Left cardiac atrium (tissue), 4 donors: ENCODE results near the gene PLAU. TPM values are rescaled to one million over a fixed set of nuclear protein-coding genes. Genes with fewer than 3 reads are reported as not detected.
"Not testable (repeated sequence)": the region's sequence is repeated elsewhere in the genome, so short reads cannot be mapped to it uniquely, and the experiment has no call there.

ENCODE experiments used
- ATAC-seq, 2 donors: fragments of 200-7000 bp; cut with Tn5 transposase; one replicate each; pipeline ENCODE4 v1.9.1; 2020; ENCODE audit warnings: mild to moderate bottlenecking in 2 of 2, moderate library complexity in 2 of 2
- DNase-seq: peaks from one replicate; pipeline ENCODE4 v3.0.0-alpha.2; 2020
- intact Hi-C, 2 donors: fragments of 100-400 bp; cut with DNase I; formaldehyde crosslinking; loops; one replicate each; pipeline versions ENCODE4 v1.14.1 to v1.15.1; 2022 to 2023
- total RNA-seq, 2 donors: library from RNA; stranded (reverse); fragmentation: NEBNext Ultra II Directional; extraction: Animal tissue kit (Norgen Biotek cat#: 25700); gene quantifications; one replicate each; pipeline ENCODE4 v1.2.1, GENCODE V29; 2021
- donor health status: DM: no; HTN: yes; CAD: no.
- donor health status: DM: no; HTN: yes; CAD: no; lungs with severe emphysema.
- donor health status: DM: yes; HTN: yes; CAD: no.
- donor health status: Dilated cardiomyopathy.

The PLAU gene
- total RNA-seq, 2 donors from 2014 or later: 9.2 to 20.1 TPM

DNA sequence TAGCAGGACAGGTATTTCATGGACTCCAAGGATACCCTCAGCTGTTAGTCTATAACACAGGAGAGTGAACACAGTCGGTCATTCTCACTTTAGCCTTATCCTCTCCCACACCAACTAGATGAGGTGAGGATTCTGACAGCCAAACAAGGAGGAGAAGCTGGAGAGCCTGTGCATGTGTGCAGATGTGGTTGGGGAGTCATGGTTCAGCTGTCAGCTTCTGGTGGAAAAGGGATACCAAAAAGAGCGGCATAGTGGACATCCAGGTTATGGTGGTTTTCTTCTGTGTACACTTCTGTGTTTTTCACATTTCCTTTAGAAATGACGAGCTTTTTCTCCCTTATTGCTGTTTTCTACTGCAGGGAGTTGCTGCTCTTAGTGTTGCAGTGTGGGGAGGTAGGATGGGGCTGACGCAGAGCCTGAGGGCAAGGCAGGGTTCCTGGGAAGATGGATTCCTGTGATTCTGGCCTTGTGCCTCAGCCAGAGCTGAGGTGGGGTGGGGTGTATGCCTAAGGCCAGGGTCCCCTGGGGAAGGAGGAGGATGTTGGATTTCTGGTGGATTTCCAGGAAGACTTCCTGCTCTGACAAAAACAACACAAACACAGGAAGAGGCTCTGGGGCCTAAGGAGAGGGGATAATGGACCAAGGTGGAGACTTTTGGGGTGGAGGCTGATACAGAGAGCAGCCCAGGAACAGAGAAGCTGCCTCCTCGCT, 26.6 kb downstream of the PLAU start:
- peak; percentile 6 to 47 for ATAC-seq
- intact Hi-C loops: loop anchor here in 1 of 2 donors (5.0 kb wide), 1 partner anchor 50 kb away; no protein-coding TSS in a partner anchor
- peak; percentile 42 for DNase-seq

DNA sequence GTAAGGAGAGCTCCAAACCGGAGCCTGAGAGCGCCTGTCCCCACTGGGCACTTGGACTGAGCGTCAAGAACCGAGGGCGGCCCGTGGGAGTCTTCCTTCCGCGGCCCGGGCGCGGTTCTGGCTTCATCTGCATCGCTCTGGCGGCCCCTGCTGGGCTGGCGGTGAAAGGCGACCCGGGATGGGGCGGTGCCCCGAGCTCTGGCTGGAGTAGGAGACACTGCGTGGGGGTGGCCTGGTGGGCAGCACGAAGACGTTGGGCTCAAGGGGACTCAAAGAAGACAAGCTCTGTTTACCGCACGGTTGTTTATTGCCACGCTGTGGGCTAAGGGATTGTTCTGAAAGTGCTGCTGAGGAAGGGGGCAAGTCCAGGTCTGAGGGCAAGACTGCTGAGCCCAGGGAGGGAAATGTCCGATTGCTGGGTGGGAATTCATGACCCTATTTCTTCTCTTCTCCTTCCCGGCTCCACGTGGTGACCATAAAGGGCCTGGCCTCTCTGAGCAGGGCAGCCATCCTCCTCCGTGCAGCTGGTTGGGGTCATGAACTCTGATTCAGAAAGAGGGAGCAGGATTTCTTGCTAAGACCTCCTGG, 29.8 kb downstream of the PLAU start:
- intact Hi-C loops: loop anchor here in 1 of 2 donors (1.0 to 5.0 kb wide), 2 partner anchors 52 to 142 kb away; no protein-coding TSS in a partner anchor
- peak; percentile 92 for DNase-seq
- peak; percentile 96 to 98 for ATAC-seq

DNA sequence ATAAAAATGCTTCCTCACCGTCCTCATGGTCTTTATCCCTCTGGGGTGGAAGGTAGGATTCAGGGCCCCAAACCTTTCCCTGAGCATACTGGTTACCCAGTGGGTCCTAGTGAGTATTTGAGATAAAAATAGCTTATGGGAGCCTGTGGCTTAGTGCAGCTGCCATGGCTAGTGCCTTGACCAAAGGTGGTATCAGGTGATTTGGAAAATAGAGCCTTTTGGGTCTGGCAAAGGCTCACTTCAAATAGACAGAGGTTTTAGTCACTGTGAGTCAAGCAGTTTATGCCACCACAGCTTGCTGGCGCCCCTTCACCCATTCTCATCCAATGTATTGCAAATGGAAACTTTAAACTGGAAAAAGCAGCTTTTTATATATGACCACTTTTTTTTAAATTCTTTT, 30.4 kb downstream of the PLAU start:
- intact Hi-C loops: loop anchor here in 1 of 2 donors (5.0 kb wide), 1 partner anchor 141 kb away; no protein-coding TSS in a partner anchor
- ATAC-seq: peak in 1 of 2 donors; percentile 8
- DNase-seq: no peak

DNA sequence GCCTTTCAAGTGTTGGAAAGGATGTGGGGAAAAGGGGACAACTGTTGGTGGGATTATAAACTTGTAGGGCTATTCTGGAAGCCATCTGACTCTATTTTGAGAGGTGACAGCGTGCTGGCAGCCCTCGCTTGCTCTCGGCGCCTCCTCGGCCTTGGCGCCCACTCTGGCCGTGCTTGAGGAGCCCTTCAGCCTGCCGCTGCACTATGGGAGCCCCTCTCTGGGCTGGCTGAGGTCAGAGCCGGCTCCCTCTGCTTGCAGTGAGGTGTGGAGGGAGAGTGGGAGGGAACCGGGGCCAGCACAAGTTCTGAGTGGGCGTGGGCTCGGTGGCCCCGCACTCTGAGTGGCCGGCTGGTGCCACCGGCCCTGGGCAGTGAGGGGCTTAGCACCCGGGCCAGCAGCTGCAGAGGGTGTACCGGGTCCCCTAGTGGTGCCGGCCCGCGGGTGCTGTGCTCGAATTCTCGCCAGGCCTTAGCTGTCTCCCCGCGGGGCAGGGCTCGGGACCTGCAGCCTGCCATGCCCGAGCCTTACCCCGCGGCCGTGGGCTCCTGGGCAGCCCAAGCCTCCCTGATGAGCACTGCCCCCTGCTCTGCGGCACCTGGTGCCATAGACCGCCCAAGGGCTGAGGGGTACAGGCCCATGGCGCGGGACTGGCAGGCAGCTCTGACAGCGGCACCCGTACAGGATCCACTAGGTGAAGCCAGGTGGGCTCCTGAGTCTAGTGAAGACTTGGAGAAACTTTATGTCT, 33.6 kb downstream of the PLAU start:
- ATAC-seq (no peak), DNase-seq (no peak)
- intact Hi-C loops: loop anchor here in 1 of 2 donors (5.0 kb wide), 1 partner anchor 138 kb away; no protein-coding TSS in a partner anchor

DNA sequence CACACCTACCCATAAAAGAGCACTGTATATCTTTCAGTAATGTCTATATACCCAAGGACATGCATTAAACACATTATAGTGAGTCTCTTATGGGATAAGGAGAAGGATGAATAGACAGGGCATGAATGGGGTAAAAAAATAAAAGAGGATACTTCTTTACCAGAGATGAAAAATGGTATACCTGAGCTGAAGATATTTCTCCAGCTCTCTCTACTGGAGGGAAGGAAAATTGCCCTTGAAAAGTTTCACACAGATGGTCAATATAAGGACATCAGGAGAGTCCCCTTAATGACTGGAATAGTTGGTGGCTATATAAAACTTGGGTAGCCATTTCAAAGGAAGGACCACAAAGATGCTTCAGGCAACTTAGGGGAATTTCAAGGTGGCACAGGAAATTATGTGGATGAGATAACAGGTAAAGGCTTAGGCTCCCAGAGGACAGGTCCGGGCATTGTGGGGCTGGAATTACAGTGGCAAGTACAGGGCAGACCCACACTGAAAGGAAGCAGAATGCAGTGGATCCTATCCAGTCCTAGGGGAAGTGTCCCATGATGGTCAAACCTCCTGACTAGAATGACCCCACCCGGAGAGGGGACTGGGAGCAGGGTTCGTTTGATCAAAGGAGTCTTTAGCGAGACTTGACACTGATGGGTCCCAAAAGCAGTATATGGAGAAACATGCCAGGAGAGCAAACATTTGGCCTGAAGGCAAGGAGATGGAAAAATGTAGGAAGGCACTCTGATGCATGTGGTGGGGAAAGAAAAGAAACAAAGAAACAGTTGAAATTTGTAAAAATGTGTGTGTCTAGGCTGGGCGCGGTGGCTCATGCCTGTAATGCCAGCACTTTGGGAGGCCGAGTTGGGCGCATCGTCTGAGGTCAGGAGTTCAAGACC, 35.6 kb downstream of the PLAU start:
- DNase-seq (no peak), ATAC-seq (no peak)
- intact Hi-C loops: no loop called here

DNA sequence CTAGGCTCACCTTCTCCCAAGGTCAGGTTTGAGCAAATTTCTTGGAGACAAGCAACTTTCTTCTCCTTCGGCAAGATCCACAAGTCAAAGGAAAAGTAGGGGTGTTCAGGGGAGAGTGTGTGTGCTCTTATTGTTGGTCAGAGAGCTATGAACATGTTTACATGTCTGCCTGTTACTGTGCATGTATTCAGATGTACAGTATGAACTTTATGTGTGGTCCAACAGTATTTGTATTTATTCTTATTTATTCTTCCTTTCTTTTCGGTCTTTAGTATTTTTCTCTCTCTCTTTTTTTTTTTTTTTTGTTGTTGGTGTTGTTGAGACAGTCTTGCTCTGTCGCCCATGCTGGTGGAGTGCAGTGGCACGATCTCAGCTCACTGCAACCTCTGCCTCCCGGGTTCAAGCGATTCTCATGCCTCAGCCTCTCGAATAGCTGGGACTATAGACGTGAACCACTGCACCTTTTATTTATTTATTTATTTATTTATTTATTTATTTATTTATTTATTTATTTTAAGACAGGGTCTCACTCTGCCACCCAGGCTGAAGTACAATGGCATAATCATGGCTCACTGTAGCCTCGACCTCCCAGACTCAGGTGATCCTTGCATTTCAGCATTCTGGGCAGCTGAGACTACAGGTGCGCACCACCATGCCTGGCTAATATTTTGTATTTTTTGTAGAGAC, 38.2 kb downstream of the PLAU start:
- no peak for ATAC-seq
- intact Hi-C loops: no loop called here
- no peak for DNase-seq

DNA sequence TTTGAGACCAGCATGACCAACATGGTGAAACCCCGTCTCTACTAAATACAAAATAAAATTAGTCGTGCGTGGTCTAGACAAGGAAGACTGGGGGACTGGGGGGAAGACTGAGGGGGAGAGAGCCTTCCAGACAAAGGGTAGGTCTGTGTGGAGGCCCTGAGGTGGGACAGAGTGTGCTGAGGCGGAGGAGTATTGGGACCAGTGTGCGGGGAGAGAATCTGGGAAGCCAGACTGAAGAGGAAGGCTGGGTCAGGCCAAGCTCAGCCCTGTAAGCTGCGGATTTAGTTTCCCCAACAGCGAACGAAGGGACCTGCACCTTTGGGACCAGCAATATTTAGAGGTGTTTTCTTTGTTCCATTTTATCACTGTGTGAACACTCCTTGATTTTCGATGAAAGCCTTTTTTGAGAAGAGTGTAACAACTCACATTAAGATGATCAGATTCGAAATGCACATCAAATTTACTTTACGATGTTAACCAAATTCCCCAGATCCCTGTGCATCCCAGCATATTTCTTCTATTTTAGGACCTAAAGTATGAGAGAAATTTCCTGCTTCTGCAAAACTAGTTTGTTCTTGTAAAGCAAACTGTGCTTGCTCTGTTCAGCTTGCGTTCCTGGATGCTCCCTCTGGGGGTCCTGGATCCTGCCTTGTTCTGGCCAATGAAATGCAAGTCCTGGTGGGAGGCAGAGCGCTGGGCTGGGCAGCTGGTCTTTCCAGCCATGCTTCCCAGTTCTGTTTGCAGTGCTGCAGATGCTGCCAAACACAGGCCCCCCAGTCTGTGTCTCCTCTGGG, 39.4 kb downstream of the PLAU start:
- intact Hi-C loops: no loop called here
- DNase-seq (no peak), ATAC-seq (peak in 1 of 2 donors; percentile 47)

DNA sequence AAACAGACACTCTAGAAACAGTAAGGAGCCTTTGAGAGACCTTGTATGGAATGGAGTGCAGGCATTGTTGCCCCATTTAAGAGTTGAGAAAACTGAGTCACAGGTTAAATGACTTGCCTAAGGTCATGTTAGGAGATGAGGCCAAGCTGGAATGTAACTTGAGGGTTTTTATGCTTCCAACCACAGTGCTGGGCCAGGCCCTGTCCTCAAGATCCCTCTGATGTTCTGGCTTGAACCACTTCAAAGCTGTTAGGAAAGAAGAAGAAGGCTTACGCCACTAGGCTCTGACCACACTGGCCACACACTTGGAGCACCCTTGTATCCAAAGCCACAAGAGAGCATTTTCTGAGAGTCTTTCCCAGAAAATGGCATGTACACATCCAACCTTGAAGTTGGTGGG, 42.7 kb downstream of the PLAU start:
- ATAC-seq (no peak), DNase-seq (no peak)
- intact Hi-C loops: no loop called here

DNA sequence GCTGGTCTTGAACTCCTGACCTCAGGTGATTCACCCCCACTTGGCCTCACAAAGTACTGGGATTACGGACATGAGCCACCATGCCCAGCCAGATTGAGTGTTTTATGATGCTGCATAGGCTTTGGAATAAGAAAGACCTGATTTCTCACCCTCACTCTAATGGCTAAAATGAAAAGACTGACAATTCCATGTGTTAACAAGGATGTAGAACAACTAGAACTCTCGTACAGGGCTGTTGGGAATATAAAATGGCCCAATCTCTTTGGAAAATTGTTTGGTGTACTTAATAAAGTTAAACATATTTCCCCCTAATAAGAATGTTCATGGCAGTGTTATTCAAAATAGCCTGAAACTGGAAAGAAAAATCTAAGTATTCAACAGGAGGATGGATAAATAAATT, 43.8 kb downstream of the PLAU start:
- ATAC-seq (no peak), DNase-seq (no peak)
- intact Hi-C loops: no loop called here

DNA sequence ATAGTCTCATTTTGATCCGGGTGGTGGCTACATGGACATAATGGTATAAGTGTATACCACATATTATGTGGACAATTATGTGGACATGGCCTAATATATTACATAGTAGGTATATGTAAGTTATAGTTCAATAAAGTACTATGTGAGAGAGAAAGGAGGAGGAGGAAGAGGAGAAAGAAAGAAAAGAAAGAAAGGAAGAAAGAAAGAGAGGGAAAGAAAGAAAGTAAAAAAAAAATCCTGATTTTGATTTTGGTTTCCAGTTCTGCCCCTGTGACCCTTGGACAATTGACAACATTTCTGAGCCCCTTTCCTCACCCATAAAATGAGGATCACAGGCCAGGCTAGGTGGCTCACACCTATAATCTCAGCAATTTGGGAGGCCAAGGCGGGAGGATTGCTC, 44.8 kb downstream of the PLAU start:
- intact Hi-C loops: no loop called here
- no peak for DNase-seq
- ATAC-seq: no peak

DNA sequence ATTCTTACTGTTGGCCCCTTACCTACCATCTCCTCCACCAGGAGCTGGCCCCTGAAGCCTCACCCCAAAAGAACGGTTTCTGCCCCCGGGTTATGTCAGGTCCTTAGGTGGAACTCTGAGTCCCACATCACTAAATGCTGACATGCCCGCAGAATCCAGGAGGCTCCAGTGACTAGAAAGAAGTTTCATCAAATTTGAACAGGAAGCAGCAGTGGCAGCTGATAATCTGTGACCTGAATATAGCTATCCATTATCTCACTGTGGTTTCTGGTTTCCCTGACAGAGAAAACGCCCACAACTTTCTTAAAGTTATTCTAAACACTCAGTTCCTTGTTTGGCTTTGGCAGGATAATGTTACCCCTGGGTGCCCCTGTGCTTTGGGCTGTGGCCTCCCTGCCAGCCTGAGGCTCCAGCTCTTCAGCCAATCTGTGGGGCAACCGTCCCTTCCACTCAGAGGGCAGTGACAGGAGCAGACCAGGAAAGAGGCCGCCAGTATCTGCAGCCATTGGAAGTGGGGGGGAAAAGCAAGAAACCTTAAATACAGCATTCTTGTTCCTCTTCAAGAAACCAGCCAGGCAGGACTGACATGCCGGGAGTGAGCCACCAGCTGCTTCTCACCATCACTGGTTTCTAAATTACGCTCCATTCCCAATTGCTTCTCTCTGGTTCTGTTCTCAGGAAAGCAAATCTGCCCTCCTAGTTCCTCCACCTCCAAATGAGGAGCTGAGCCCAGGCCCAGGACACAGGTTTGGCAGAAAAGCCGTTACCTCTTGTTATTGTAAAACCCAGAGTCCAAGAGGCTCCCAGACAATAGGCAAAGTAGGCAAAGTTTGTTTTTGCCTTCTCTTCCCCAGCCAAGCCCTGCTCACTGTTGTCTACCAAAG, 45.8 kb downstream of the PLAU start:
- no peak for DNase-seq
- peak; percentile 64 to 80 for ATAC-seq
- intact Hi-C loops: no loop called here

DNA sequence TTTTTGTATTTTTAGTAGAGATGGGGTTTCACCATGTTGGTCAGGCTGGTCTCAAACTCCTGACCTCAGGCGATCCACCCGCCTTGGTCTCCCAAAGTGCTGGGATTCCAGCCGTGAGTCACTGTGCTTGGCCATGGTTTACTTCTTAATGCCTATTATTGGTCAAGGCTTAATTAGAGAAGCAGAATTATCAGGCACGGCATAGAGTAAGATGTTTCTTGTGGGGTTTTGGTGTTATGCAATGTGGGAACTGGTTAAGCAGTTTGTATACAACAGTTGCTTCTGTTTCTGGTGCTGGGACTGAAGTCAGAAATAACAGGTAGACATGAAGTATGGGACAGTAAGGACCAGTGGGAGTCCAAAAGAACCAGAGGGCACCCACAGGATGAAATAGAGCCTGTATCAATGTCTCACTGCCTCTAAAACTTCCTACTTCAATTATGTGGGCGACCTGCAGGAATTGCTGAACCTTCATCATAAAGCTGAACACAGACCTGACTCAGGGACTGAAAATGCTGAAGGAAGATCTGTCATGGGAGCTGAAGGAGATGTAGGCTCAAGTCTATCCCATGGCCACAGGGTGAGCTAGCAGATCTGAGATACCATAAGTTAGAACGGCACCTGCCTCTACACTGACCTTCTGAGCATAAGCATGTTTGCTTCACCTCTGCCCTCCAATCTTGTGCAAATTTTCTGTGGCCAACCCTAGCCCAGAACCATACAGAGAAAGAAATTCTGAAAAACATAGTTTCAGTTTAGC, 48.7 kb downstream of the PLAU start:
- ATAC-seq: no peak
- DNase-seq: no peak
- intact Hi-C loops: no loop called here

DNA sequence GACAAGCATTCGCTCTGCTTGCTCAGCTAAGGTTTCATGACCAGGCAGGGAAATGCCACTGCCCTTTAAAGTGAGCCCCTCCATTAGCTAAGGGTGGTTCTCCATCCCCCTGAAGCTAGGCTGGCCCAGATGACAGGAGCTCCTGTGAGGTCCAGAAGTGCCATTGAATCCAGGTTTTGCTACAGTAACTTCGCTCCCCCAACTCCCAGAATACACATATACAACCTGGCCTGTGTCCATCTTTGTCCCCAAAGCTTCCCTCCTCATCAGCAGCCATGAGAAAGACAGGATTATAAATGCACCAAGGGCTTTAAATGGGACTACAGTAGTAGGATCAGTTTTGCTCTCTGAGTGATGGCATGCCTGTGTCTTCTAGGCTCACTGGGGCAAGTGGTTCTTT, 51.5 kb downstream of the PLAU start:
- intact Hi-C loops: no loop called here
- ATAC-seq (no peak), DNase-seq (no peak)

DNA sequence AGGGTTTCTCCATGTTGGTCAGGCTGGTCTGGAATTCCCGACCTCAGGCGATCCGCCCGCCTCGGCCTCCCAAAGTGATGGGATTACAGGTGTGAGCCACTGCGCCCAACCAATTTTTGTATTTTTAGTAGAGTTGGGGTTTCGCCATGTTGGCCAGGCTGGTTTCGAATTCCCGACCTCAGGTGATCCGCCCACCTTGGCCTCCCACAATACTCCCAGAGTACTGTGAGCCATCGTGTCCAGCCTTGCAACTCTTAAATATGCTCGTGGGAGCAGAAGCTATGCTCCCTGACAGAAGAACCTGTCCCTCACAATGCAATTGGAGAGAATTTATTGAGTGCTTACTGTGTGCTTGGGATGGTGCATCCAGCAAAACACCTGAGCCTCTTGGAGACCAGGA, 52.6 kb downstream of the PLAU start:
- intact Hi-C loops, ATAC-seq, DNase-seq: not testable (repeated sequence)

DNA sequence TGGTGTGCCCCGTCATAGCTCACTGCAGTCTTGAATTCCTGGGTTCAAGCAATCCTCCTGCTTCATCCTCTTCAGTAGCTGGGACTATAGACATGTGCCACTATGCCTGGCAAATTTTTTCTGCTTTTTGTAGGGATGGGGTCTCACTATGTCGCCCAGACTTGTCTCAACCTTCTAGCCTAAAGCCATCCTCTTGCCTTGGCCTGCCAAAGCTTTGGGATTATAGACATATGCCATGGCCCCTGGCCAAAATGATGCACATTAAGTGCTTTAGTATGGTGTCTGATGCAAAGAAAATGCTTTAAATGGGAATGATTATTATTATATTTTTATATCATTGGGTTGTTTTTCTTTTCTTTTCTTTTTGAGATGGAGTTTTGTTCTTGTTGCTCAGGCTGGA, 53.8 kb downstream of the PLAU start:
- intact Hi-C loops: no loop called here
- DNase-seq (no peak), ATAC-seq (no peak)

DNA sequence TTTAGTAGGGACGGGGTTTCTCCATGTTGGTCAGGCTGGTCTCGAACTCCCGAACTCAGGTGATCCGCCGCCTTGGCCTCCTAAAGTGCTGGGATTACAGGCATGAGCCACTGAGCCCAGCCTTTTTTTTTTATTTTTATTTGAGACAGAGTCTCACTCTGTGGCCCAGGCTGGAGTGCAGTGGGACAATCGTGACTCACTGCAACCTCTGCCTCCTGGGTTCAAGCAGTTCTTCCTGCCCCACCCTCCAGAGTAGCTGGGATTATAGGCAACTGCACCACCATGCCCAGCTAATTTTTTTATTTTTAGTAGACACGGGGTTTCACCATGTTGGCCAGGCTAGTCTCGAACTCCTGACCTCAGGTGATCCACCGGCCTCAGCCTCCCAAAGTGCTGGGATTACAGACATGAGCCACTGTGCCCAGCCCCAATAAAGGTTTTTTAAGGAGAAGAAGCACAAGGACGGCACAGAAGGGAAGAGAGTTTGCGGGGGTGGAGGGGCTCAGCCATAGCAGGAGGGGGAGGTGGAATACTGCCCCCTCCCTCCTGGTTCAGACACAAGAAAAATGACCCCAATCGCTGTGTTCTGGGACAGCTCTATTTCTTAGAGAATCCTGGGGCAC, 54.4 kb downstream of the PLAU start:
- intact Hi-C loops, DNase-seq: not testable (repeated sequence)
- peak in 1 of 2 donors; percentile 17 for ATAC-seq
